Gastrocnemius medialis (tissue), 4 donors: ENCODE measurements around the gene LDLRAD4.

Source experiments
- CTCF ChIP-seq, 5 experiments: fragments of 450-650 bp in 3 of 5; fragments of 200-600 bp in 2 of 5; sonication (generic) in 2 of 5; IDR thresholded peaks in 4 of 5; conservative IDR thresholded peaks in 1 of 5; 1 replicate in 4 of 5; 2 replicates in 1 of 5; pipeline ENCODE4 v1.5.1; 2016 to 2019; ENCODE audit warnings: antibody characterized with exemption in 5 of 5, mild to moderate bottlenecking in 3 of 5, moderate library complexity in 3 of 5
- POLR2A ChIP-seq, 2 donors: fragments of 450-650 bp; IDR thresholded peaks; one replicate each; pipeline ENCODE4 v1.6.1; 2017; ENCODE audit warnings: antibody characterized with exemption in 2 of 2, mild to moderate bottlenecking in 2 of 2, moderate library complexity in 2 of 2

DNA sequence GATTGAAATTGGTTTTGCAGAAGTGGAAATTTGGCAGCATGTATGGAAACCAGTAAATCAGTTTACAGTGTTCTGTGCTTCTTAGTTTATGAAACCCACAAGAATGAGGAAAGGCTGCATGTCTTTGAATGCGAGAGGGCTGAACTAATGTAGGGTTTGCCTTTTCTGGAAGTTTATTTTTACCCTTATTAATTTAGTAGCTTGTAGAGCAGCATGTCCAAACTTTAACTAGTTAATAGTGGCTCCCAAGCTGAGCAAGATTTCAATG lies 50.4 kb downstream of the LDLRAD4 start:
- TF ChIP-seq CTCF (IDR thresholded peaks at IDR 0.05 in 4 of 5, conservative IDR thresholded peaks at IDR 0.05 in 1 of 5), result no peak
- TF ChIP-seq POLR2A (IDR thresholded peaks at IDR 0.05), result no peak
